NCI-H82 treated with DMSO at 0.1 percent for 48 hours (cell line): Measurements from ENCODE around the gene RPL34.
"Not testable (repeated sequence)": the region's sequence is repeated elsewhere in the genome, so short reads cannot be mapped to it uniquely, and the experiment has no call there.

ENCODE experiments used
- DNase-seq: peaks from one replicate; lab custom pipeline; 2025; ENCODE audit not compliant: unreplicated experiment; lab: John Stamatoyannopoulos, UW

Gene RPL34

GRCh38 chr4:108620101-108620932, at the start of gene RPL34:
Gene RPL34 (plus strand): TSS chr4:108620576. CDS start chr4:108621960, 1,384 bp downstream.
- peak; percentile 93 for DNase-seq

GRCh38 chr4:108570993-108571569, 49.3 kb upstream of the RPL34 start:
- DNase-seq: no peak

GRCh38 chr4:108574402-108574801, 46.0 kb upstream of the RPL34 start:
- no peak for DNase-seq

GRCh38 chr4:108581083-108581482, 39.3 kb upstream of the RPL34 start:
- no peak for DNase-seq

- DNase-seq: no peak
Measured at GRCh38 chr4:108586778-108587177, 33.6 kb upstream of the RPL34 start.

GRCh38 chr4:108588878-108589277, 31.5 kb upstream of the RPL34 start:
- DNase-seq: no peak

- DNase-seq: no peak
Measured at GRCh38 chr4:108589961-108590360, 30.4 kb upstream of the RPL34 start.

GRCh38 chr4:108590776-108591175, 29.6 kb upstream of the RPL34 start:
- DNase-seq: no peak

GRCh38 chr4:108592674-108592986, 27.7 kb upstream of the RPL34 start:
- DNase-seq: no peak

- not testable (repeated sequence) for DNase-seq
Measured at GRCh38 chr4:108594296-108594695, 26.1 kb upstream of the RPL34 start.

GRCh38 chr4:108596344-108596743, 24.0 kb upstream of the RPL34 start:
- no peak for DNase-seq

- DNase-seq: no peak
Measured at GRCh38 chr4:108601106-108601505, 19.3 kb upstream of the RPL34 start.

GRCh38 chr4:108601532-108601931, 18.8 kb upstream of the RPL34 start:
- no peak for DNase-seq

- DNase-seq: no peak
Measured at GRCh38 chr4:108602163-108602562, 18.2 kb upstream of the RPL34 start.

GRCh38 chr4:108607079-108607815, 13.1 kb upstream of the RPL34 start:
- DNase-seq: no peak

GRCh38 chr4:108611365-108611764, 9.0 kb upstream of the RPL34 start:
- no peak for DNase-seq

GRCh38 chr4:108612365-108612764, 8.0 kb upstream of the RPL34 start:
- DNase-seq: no peak

GRCh38 chr4:108619372-108620100, 840 bp upstream of the RPL34 start:
- DNase-seq: no peak

- DNase-seq: no peak
Measured at GRCh38 chr4:108620933-108621905, 843 bp downstream of the RPL34 start.

- DNase-seq: no peak
Measured at GRCh38 chr4:108622022-108622421, 1.6 kb downstream of the RPL34 start.
